Left renal pelvis (tissue), 4 donors: Measurements from ENCODE around the gene CLC. TPM values are rescaled to one million over a fixed set of nuclear protein-coding genes. Genes with fewer than 3 reads are reported as not detected.
A peak's percentile ranks its signal among the peaks of the same experiment; 100 is the strongest.
"Not testable (repeated sequence)": the region's sequence is repeated elsewhere in the genome, so short reads cannot be mapped to it uniquely, and the experiment has no call there.

Experiments used
- DNase-seq, 4 donors: peaks; one replicate each; pipeline ENCODE4 v3.0.0-alpha.2; 2013; ENCODE audit warnings: low read depth in 4 of 4, low spot score in 3 of 4
- polyA plus RNA-seq, 4 donors: library from polyadenylated mRNA; unstranded; fragments of 120-200 nt; gene quantifications; one replicate each; pipeline ENCODE4 v1.2.1, GENCODE V29; 2013; ENCODE audit not compliant: insufficient read length in 4 of 4

The CLC gene
- polyA plus RNA-seq, 4 donors, result 1.1 to 5.5 (median 1.5) TPM

GRCh38 chr19:39731685-39732084 is 6.1 kb downstream of the CLC start:
- DNase-seq, result no peak

GRCh38 chr19:39729594-39729993 is 8.2 kb downstream of the CLC start:
- no peak for DNase-seq

GRCh38 chr19:39728040-39728439 is 9.8 kb downstream of the CLC start:
- DNase-seq, result no peak

GRCh38 chr19:39727070-39727800 is 10.6 kb downstream of the CLC start:
- no peak for DNase-seq

- no peak for DNase-seq
Observed at GRCh38 chr19:39725995-39726394, 11.8 kb downstream of the CLC start.

GRCh38 chr19:39720144-39720543 is 17.7 kb downstream of the CLC start:
- DNase-seq, result not testable (repeated sequence)

GRCh38 chr19:39710333-39710890 is 27.4 kb downstream of the CLC start:
- no peak for DNase-seq

- DNase-seq, result no peak
Observed at GRCh38 chr19:39709026-39709872, 28.6 kb downstream of the CLC start.

- no peak for DNase-seq
Observed at GRCh38 chr19:39708594-39708993, 29.2 kb downstream of the CLC start.

- no peak for DNase-seq
Observed at GRCh38 chr19:39705578-39706188, 32.1 kb downstream of the CLC start.

- peak in 2 of 4 donors; percentile 2 to 33 for DNase-seq
Observed at GRCh38 chr19:39704181-39705044, 33.4 kb downstream of the CLC start, which contains the start of gene LGALS14. Gene LGALS14 (plus strand): TSS chr19:39704481. CDS start chr19:39704529, 48 bp downstream.

GRCh38 chr19:39701291-39701690 is 36.5 kb downstream of the CLC start:
- no peak for DNase-seq

GRCh38 chr19:39698535-39698934 is 39.3 kb downstream of the CLC start:
- DNase-seq, result no peak

GRCh38 chr19:39696387-39696786 is 41.4 kb downstream of the CLC start:
- DNase-seq, result no peak

GRCh38 chr19:39695759-39696158 is 42.1 kb downstream of the CLC start:
- no peak for DNase-seq

GRCh38 chr19:39692822-39693221 is 45.0 kb downstream of the CLC start:
- DNase-seq, result no peak

- DNase-seq, result no peak
Observed at GRCh38 chr19:39692166-39692565, 45.7 kb downstream of the CLC start.

- not testable (repeated sequence) for DNase-seq
Observed at GRCh38 chr19:39688637-39689036, 49.2 kb downstream of the CLC start.

- DNase-seq, result no peak
Observed at GRCh38 chr19:39686739-39687138, 51.1 kb downstream of the CLC start.

GRCh38 chr19:39684267-39684666 is 53.6 kb downstream of the CLC start:
- DNase-seq, result no peak
